ENCODE measurements around the gene TMEM181.

- TF ChIP-seq CTCF (IDR thresholded peaks at IDR 0.05), result no peak
- TF ChIP-seq EZH2 (IDR thresholded peaks at IDR 0.05; ENCODE audit: borderline replicate concordance, insufficient read depth, low read depth, low read length, poor library complexity, severe bottlenecking), result no peak
Observed at GRCh38 chr6:158603261-158604047, 43.6 kb downstream of the TMEM181 start.
